WI38 (cell line): Measurements from ENCODE around the gene ISG15.
"Not testable (repeated sequence)": the region's sequence is repeated elsewhere in the genome, so short reads cannot be mapped to it uniquely, and the experiment has no call there.

Source experiments
- H3K4me3 ChIP-seq: 2 replicates; pipeline ENCODE4 v1.5.1; 2011; ENCODE audit warnings: low read depth, mild to moderate bottlenecking, control low read depth, low read length
- TF ChIP-seq, protein P1 (sequence below): IDR thresholded peaks from 2 replicates; pipeline ENCODE4 v1.5.1; 2012; ENCODE audit warnings: low read depth, mild to moderate bottlenecking, control low read depth, low read length

The ISG15 gene

DNA sequence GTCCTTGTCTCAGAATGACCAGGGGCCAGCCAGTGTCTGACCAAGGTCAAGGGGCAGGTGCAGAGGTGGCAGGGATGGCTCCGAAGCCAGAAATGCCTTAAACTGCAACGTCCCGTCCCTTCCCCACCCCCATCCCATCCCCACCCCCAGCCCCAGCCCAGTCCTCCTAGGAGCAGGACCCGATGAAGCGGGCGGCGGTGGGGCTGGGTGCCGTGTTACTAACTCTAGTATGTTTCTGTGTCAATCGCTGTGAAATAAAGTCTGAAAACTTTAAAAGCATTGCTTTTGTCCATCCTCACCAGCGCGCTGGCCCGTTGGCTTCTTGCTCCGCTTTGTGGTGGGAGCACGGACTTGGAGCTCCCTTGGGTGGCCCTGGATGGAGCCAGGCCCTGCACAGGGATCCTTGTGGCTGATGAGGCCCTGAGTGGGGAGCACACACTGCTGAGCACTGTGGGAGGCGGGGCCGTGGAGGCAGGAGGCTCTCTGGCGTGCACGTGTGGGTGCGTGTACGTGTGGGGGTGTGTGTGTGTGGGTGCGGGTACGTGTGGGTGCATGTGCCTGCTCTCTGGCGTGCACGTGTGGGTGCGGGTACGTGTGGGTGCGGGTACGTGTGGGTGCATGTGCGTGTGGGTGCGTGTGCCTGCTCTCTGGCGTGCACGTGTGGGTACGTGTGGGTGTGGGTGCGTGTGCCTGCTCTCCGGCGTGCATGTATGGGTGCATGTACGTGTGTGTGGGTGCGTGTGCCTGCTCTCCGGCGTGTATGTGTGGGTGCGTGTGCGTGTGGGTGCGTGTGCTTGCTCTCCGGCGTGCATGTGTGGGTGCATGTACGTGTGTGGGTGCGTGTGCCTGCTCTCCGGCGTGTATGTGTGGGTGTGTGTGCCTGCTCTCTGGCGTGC lies 42.8 kb downstream of the ISG15 start:
- TF ChIP-seq, protein P1, sequence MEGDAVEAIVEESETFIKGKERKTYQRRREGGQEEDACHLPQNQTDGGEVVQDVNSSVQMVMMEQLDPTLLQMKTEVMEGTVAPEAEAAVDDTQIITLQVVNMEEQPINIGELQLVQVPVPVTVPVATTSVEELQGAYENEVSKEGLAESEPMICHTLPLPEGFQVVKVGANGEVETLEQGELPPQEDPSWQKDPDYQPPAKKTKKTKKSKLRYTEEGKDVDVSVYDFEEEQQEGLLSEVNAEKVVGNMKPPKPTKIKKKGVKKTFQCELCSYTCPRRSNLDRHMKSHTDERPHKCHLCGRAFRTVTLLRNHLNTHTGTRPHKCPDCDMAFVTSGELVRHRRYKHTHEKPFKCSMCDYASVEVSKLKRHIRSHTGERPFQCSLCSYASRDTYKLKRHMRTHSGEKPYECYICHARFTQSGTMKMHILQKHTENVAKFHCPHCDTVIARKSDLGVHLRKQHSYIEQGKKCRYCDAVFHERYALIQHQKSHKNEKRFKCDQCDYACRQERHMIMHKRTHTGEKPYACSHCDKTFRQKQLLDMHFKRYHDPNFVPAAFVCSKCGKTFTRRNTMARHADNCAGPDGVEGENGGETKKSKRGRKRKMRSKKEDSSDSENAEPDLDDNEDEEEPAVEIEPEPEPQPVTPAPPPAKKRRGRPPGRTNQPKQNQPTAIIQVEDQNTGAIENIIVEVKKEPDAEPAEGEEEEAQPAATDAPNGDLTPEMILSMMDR: no peak
- no peak overlapping the region for H3K4me3 ChIP-seq

- not testable (repeated sequence) for H3K4me3 ChIP-seq
These were observed 44.4 kb downstream of the ISG15 start for GRCh38 chr1:1057769-1058087.

DNA sequence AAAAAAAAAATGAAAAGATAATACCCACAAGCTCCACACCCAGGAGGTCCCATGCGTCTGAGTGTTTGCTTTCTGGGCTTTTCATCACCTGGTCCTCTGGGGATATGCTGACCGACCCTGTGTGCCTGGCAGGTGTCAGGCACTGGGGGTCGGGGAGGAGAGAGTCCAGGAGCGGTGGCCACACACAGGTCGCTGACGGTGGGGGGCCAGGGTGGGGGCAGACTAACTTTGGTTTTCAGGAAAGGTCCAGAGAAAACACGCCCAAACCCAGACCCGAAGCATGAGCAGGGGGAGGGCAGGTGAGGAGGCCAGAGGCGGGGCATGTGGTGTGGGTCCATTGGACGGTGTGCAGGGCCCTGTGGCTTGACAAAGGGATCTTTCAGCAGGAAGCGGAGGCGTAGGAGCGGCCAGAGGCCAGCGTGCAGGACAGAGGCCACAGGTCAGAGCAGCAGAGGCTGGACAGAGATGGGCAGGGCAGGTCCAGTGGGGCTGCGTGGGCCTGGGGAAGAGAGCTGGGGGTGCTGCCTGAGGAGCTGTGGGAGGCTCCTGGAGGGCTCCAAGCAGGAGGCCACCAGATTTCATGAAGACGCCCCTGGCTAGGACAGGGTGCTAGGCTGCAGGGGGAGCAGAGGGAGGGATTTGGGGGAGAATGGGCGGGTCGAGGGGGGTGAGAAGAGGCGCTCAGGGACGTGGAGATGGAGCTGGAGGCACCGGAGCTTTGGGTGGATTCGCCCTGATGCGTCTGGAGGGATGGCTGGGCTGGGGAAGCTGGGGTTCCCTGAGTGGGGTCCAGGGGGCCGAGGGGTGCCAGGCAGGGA lies 45.0 kb downstream of the ISG15 start:
- H3K4me3 ChIP-seq: peak overlapping the region; percentile 68
- TF ChIP-seq, protein P1: no peak

- peak overlapping the region; percentile 68 for H3K4me3 ChIP-seq
- TF ChIP-seq, protein P1: no peak
These were observed 45.7 kb downstream of the ISG15 start for GRCh38 chr1:1058921-1059493.

- TF ChIP-seq, protein P1: no peak
- H3K4me3 ChIP-seq: peak overlapping the region; percentile 68
These were observed 46.4 kb downstream of the ISG15 start for GRCh38 chr1:1059494-1060280.

DNA sequence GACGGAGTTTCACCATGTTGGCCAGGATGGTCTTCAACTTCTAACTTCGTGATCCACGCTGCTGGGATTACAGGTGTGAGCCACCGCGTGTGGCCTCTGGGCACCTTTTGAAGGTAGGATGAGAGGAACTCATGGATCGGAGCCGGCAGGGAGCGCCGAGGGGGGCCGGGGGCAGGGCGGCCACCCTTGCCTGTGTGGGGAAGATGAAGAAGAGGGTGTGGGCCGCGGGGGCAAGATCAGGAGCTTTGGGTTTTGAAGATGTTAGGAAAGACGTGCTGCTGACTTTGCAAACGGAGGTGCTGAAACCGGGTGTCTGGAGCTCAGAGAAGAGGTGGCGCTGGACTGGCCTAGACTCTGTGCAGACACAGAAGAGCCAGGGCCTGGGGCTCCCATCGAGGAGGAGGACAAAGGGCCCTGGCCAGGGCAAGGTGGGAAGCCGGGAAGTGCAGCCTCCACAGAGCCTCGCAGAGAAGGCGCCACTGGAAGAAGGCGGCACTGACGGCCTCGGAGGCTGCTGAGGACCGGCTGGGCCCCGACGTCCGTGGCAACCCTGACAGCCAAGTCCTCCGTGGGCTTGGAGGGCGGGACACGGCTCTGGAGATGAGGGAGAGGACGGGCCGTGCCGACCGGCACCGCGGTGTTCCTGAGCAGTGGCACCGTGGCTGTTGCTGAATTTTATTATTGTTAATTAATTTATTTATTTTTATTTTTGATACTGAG lies 47.1 kb downstream of the ISG15 start:
- TF ChIP-seq, protein P1: no peak
- H3K4me3 ChIP-seq: peak overlapping the region; percentile 68; the same call in 1 of the 2 replicates
